Erythroblast (primary cell): Measurements from ENCODE around the gene NDUFC2.
"Not testable (repeated sequence)": the region's sequence is repeated elsewhere in the genome, so short reads cannot be mapped to it uniquely, and the experiment has no call there.

Experiments used
- DNase-seq, 2 experiments: peaks; one replicate each; lab custom pipeline; 2025; lab: John Stamatoyannopoulos, UW
- GATA1 ChIP-seq: IDR thresholded peaks from 2 replicates; pipeline ENCODE4 v1.6.1; 2011; ENCODE audit warnings: low read depth, mild to moderate bottlenecking, control low read depth, low read length, moderate library complexity
- POLR2A ChIP-seq: IDR thresholded peaks from 2 replicates; pipeline ENCODE4 v1.6.1; 2011; ENCODE audit warnings: mild to moderate bottlenecking, low read length

NDUFC2 gene

DNA sequence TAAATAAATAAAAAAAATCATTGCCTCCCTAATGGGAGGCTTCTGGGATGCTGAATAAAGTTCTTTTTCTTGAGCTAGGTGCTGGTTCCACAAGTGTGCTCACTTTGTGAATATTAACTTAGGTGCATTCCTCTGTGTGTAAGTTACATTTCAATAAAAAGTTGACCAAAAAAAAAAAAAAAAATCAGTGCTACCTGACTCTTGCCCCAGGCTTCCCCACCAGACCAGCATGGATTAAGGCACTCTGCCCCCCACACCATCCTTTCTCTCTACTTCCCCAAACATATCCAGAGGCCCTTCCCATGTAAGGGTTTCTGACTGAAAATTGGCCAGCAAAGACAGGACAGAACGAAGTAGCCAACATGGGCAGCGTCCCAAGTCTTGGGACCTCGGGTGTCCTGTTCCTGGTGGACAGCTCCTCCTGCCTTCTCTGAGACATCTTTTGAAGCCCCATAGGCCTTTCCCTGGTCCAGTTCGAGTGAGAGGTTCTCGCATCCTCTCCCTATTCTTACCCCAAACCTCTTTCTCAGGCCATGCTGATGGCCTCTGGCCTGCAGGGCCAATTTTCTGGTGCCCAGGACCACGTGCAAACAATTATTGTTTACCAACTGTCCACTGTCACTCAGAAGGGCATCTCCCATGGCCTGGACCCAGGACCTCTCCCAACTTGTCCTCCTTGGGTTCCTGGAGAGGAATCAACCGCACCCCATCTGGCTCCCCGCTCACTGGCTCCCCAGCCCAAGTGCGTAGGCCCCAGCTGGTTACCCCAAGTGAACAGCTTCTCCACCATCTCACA is 41.6 kb downstream of the NDUFC2 start:
- TF ChIP-seq GATA1, result no peak
- TF ChIP-seq POLR2A, result no peak
- no peak for DNase-seq

DNA sequence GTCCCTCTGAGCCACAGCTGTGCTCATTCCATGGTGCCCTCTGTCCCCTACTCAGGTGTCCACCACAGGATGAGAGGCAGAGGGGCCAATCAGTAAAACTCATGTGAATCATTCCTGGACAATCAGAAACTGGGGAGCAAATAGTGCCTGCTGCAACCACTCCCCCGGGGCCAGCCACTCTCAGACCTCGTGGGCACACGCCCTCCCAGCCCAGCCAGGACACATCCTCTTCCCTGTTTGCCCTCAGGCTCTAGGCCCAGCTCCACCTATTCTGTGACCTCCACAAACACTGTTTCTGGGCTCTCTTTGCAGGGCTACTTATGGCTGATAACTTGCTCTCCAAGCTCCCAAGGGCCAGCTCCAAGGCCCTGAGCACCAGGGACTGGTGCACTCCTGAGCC is 42.6 kb downstream of the NDUFC2 start:
- TF ChIP-seq GATA1 (no peak), POLR2A (no peak)
- DNase-seq, result no peak

DNA sequence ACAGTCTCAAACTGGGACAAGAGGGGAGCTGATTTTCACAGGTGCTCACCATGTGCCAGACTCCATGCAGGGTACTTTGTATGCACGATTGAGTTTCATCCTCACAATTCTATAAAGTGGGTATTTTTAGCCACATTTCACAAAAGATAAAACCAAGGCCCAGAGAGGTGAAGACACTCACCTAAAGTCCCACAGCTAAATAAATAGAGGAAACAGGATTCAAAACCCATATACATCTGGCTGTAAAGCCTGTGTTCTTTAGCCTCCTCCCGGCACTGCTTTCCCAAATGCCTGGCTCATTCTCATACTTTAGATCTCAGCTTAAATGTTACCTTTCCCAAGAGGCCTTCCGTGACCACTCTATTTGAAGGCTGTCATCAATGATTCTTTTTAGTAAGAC is 43.3 kb downstream of the NDUFC2 start:
- TF ChIP-seq GATA1, result no peak
- no peak for TF ChIP-seq POLR2A
- no peak for DNase-seq

DNA sequence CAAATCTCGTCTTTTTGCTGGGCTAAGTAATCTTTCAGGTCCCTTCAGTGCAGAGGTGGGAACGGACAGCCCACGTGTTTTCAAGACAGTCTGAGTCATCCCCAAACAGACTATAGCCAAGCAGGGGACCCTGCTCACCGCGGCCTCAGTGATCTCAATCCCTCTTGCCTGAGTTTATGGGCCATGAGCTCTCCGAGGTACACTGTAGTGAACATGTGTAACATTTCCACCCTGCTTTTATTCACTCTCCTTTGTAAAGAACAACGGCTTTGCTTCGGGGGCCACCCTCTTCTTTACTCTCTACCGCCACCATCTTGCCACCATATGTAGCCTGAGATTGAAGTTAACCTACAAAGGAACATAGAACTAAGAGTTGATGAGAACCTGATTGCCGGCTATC is 45.0 kb downstream of the NDUFC2 start:
- no peak for DNase-seq
- TF ChIP-seq GATA1 (no peak), POLR2A (no peak)

DNA sequence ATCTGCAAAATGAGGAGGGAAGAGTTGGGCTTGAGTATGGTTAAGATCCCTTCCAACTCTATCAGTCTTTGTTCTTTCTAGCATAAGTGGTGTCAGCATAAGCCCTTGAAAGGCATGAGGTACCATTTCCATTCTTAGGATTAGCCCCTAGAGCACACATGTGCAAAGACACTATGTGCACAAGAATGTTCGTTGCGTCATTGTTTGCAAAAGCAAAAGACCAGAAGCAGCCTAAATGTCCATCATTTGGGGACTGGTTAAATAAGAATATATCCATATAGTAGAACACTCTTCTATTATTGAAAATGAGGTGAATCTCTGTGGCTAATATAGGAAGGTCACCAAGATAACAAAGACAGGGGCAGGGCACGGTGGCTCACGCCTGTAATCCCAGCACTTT is 46.6 kb downstream of the NDUFC2 start:
- DNase-seq, result no peak
- TF ChIP-seq POLR2A, result no peak

DNA sequence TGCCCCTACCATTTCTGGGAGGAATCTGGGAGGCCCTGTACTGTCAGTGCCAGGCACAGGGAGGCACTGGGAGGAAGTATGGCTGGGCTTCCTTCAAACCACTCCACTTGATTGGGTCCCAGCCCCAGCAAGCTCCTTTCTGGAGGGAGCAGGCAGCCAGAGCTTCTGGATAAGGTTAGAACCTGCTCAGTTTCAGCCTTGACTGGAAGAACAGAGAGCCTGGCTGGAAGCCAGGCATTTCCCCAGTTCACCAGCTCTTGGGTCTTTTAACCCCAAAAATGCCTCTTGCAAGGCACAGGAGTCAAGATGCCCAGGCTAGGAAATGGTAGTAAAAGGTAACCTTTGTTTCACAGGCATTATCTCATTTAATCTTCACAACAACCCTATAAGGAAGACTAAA is 47.6 kb downstream of the NDUFC2 start:
- DNase-seq, result no peak
- no peak for TF ChIP-seq POLR2A
- no peak for TF ChIP-seq GATA1

DNA sequence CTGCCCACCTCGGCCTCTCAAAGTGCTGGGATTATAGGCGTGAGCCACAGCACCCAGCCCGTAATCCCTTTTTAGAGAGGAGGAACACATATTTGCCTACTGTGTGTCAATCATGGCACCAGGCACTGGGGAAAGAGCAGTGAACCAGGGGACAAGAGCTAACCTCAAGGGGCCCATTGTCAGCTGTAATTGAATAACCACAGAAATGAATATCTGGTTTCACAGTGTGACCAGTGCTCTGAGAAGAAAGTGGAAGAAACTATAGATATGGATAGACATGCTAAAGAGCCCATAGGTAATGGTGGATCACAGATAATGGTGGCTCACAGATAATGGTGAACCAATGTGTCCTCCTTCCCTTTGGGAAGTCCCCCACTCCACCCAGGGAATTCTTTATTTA is 48.0 kb downstream of the NDUFC2 start:
- no peak for TF ChIP-seq POLR2A
- TF ChIP-seq GATA1, result no peak
- no peak for DNase-seq

DNA sequence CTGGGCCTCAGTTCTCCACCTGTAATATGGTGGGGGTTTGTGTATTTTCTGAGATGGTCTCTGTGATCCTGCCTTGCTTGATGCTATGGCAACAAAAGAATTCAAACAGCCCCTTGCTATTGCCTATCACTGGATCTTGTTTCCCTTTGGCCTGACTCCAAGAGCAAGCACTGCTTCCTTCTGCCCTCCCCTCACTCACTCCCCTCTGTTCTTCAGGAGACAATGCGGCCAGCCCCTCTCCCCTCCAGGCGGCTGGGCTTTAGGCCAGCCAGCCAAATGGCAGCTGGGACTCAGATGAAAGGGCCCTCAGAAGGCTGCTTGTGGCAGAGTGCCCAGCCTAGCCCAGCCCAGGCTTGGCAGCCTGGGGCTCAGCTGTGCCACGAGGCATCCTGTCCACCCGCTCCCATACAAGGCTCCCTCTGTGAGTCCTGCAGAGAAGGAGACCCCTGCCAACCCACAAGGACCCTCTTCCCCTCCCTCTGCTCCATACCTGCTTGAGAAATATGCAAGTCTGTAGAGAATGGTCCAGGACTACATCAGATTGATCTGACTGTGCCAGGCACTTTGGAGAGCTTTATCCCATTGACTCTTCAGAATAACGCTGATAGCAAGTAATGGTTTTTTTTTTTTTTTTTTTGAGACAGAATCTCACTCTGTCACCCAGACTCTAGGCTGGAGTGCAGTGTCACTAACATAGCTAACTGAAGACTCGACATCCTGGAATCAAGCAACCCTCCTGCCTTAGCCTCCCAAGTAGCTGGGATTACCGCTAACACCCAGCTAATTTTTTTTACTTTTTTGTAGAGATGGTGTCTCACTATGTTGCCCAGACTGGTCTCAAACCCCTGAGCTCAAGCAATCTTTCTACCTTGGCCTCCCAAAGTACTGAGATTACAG is 49.0 kb downstream of the NDUFC2 start:
- TF ChIP-seq GATA1 (no peak), POLR2A (no peak)
- no peak for DNase-seq

DNA sequence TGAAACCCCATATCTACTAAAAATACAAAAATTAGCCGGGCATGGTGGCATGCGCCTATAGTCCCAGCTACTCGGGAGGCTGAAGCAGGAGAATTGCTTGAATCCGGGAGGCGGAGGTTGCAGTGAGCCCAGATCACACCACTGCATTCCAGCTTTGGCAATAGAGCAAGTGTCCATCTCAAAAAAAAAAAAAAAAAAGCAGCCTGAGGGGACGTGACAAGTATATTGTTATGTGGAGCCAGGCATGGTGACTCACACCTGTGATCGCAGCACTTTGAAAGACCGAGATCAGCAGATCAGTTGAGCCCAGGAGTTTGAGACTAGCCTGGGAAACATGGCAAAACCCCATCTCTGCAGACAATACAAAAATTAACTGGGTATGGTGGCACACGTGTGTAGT is 51.2 kb downstream of the NDUFC2 start:
- not testable (repeated sequence) for DNase-seq

DNA sequence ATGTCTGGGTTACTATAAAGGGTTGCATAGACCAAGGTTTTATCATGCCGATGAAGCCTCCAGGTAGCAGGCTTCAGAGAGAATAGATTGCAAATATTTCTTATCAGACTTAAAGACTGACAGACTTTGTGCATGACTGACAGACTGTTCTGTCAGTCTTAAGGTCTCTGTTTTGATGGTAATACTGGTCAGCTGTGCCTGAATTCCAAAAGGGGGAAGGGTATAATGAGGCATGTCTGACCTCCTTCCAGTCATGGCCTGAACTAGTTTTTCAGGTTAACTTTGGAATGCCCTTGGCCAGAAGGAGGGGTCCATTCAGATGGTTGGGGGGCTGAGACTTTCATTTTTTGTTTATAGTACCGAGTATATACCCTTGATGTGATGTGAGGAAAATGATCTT is 51.9 kb downstream of the NDUFC2 start:
- DNase-seq, result no peak
- no peak for TF ChIP-seq GATA1
- TF ChIP-seq POLR2A, result no peak

DNA sequence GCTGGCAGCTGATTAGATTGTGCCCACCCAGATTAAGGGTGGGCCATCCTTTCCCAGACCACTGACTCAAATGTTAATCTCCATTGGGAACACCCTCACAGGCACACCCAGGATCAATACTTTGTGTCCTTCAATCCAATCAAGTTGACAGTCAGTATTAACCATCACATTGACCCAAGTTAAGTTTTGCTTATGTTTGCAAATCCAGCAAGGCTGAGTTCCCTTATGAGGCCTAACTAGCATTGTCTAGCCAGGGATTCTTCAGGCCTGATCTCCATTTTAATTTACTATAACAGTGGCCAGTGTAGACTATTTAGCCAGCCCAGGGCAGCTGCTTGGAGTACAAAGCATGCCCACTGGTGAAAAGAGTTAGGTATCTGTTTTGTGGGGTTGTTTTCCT is 54.3 kb downstream of the NDUFC2 start:
- no peak for DNase-seq
- no peak for TF ChIP-seq POLR2A

DNA sequence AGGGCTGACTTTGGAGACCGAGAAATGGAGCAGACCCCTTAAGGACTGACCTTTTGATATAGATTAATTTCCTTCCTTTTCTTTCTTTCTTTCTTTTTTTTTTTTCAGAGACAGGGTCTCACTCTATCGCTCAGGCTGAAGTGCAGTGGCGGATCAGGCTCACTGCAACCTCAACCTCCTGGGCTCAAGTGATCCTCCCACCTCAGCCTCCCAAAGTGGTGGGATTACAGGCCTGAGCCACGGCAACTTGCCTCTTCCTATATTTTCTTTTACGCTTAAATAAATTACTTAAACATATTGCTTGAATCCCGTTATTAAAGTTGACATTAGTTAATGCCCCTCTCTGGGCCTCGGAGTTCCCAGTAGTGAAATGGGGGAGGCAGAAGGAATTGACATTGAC is 56.2 kb downstream of the NDUFC2 start:
- DNase-seq, result no peak
- TF ChIP-seq GATA1 (no peak), POLR2A (no peak)

DNA sequence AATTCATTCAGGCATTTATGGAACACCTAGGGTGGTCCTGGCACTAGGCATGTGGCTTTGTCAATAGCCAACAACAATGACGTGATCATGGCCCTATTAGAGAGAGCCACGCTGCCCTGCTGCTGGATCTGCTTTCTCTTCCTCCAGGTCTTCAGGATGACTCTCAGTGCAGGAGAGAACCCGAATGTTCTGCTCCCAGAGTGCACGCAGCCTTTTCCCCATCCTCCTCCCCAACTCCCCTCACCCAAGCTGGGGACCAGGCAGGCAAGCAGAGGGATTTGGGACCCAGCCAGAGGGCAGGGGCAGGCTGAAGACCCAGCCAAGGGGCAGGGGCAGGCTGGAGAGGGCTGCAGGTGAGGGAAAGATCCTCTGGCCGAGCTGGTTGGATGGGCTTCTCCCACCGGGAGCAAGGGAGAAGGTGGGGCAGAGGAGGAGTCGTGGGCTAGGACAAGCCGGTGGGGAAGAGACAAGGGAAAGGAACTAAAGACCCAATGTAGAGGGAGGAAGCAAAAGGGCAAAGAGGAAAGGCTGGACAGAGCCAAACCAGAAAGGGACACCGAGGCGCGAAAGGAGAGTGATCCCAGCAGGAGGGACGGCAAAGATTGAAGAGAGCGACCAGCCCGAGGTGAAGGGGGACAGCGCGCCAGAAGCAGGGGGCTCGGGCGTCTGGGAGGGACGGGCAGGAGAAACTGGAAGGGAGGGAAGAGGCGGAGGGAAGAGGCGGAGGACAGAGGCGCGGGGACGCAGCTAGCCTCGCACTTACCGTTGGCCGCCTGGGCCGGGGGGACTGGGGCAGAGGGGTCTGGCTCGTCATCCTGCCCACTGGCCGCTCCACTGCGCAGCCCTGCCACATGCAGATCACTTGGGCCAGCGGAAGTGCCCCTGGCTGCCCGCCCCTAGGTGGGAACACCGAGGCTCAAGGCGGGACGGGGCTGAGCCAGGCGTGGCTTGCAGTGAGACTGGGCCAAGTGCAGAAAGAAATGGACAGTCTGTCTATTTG is 57.0 kb downstream of the NDUFC2 start, which contains the start of gene KCTD14:
TSS of gene KCTD14 (minus strand) at position 880 of the 1,000 bp plus-strand sequence. CDS start at position 853, 27 bp downstream.
- TF ChIP-seq GATA1 (no peak), POLR2A (no peak)
- DNase-seq, result peak in 1 of 2 experiments; percentile 15
